ENCODE results near the gene BCL11B. TPM values are rescaled to one million over a fixed set of nuclear protein-coding genes. Genes with fewer than 3 reads are reported as not detected.

The BCL11B gene
- total RNA-seq, 1 donor from 2014 or later, result 1.0 TPM

GRCh38 chr14:99315197-99315596, 43.2 kb upstream of the BCL11B start:
- H3K4me1 Mint-ChIP-seq (ENCODE audit: unreplicated experiment), result no peaks in the 10 kb centered on the region
- no peak for DNase-seq (ENCODE audit: low spot score)
- peaks cover 1% of the 10 kb centered on the region for H3K27me3 Mint-ChIP-seq (ENCODE audit: unreplicated experiment)
- TF ChIP-seq CTCF (IDR thresholded peaks at IDR 0.05; ENCODE audit: unreplicated experiment), result no peak
- H3K36me3 Mint-ChIP-seq (ENCODE audit: low read depth, unreplicated experiment), result no peaks in the 10 kb centered on the region
- no peak overlapping the region for H3K27ac Mint-ChIP-seq (ENCODE audit: unreplicated experiment)
- H3K4me3 Mint-ChIP-seq (ENCODE audit: unreplicated experiment), result no peak overlapping the region
- H3K9me3 Mint-ChIP-seq (ENCODE audit: unreplicated experiment), result no peaks in the 10 kb centered on the region

GRCh38 chr14:99314623-99315022, 42.6 kb upstream of the BCL11B start:
- Mint-ChIP-seq H3K36me3 (ENCODE audit: low read depth, unreplicated experiment) (no peaks in the 10 kb centered on the region), H3K9me3 (ENCODE audit: unreplicated experiment) (no peaks in the 10 kb centered on the region), H3K4me1 (ENCODE audit: unreplicated experiment) (no peaks in the 10 kb centered on the region), H3K4me3 (ENCODE audit: unreplicated experiment) (no peak overlapping the region), H3K27me3 (ENCODE audit: unreplicated experiment) (no peaks in the 10 kb centered on the region), H3K27ac (ENCODE audit: unreplicated experiment) (no peak overlapping the region)
- no peak for DNase-seq (ENCODE audit: low spot score)
- TF ChIP-seq CTCF (IDR thresholded peaks at IDR 0.05; ENCODE audit: unreplicated experiment), result no peak

GRCh38 chr14:99313234-99313633, 41.2 kb upstream of the BCL11B start:
- Mint-ChIP-seq H3K27me3 (ENCODE audit: unreplicated experiment) (no peaks in the 10 kb centered on the region), H3K36me3 (ENCODE audit: low read depth, unreplicated experiment) (no peaks in the 10 kb centered on the region), H3K4me3 (ENCODE audit: unreplicated experiment) (no peak overlapping the region), H3K4me1 (ENCODE audit: unreplicated experiment) (no peaks in the 10 kb centered on the region), H3K9me3 (ENCODE audit: unreplicated experiment) (no peaks in the 10 kb centered on the region), H3K27ac (ENCODE audit: unreplicated experiment) (no peak overlapping the region)
- no peak for DNase-seq (ENCODE audit: low spot score)
- no peak for TF ChIP-seq CTCF (IDR thresholded peaks at IDR 0.05; ENCODE audit: unreplicated experiment)

GRCh38 chr14:99312106-99312505, 40.1 kb upstream of the BCL11B start:
- no peak for DNase-seq (ENCODE audit: low spot score)
- Mint-ChIP-seq H3K4me1 (ENCODE audit: unreplicated experiment) (no peaks in the 10 kb centered on the region), H3K9me3 (ENCODE audit: unreplicated experiment) (no peaks in the 10 kb centered on the region), H3K4me3 (ENCODE audit: unreplicated experiment) (no peak overlapping the region), H3K27me3 (ENCODE audit: unreplicated experiment) (no peaks in the 10 kb centered on the region), H3K27ac (ENCODE audit: unreplicated experiment) (no peak overlapping the region), H3K36me3 (ENCODE audit: low read depth, unreplicated experiment) (no peaks in the 10 kb centered on the region)
- TF ChIP-seq CTCF (IDR thresholded peaks at IDR 0.05; ENCODE audit: unreplicated experiment), result no peak

- H3K4me1 Mint-ChIP-seq (ENCODE audit: unreplicated experiment), result no peaks in the 10 kb centered on the region
- no peaks in the 10 kb centered on the region for H3K27me3 Mint-ChIP-seq (ENCODE audit: unreplicated experiment)
- no peak for DNase-seq (ENCODE audit: low spot score)
- no peak overlapping the region for H3K4me3 Mint-ChIP-seq (ENCODE audit: unreplicated experiment)
- no peak for TF ChIP-seq CTCF (IDR thresholded peaks at IDR 0.05; ENCODE audit: unreplicated experiment)
- no peaks in the 10 kb centered on the region for H3K36me3 Mint-ChIP-seq (ENCODE audit: low read depth, unreplicated experiment)
- no peak overlapping the region for H3K27ac Mint-ChIP-seq (ENCODE audit: unreplicated experiment)
- H3K9me3 Mint-ChIP-seq (ENCODE audit: unreplicated experiment), result no peaks in the 10 kb centered on the region
Observed at GRCh38 chr14:99309220-99309766, 37.3 kb upstream of the BCL11B start.

All from endothelial cell (in vitro differentiated cells).